CD4-positive, alpha-beta T cell (primary cell): ENCODE data around the gene CASZ1. TPM values are rescaled to one million over a fixed set of nuclear protein-coding genes. Genes with fewer than 3 reads are reported as not detected.

ENCODE experiments used
- ATAC-seq: fragments of 200-7000 bp; cut with Tn5 transposase; one replicate; pipeline ENCODE4 v1.10.0; 2022; ENCODE audit warnings: mild to moderate bottlenecking; ENCODE audit not compliant: poor library complexity
- CTCF ChIA-PET: fragments of 350-600 bp; sonication (Branson Sonifier 250); formaldehyde crosslinking; loops from one replicate; lab custom pipeline; 2021; ENCODE audit warnings: antibody characterized with exemption, inconsistent platforms; lab: Charles Lee
- POLR2A ChIA-PET: fragments of 350-600 bp; sonication (Branson Sonifier 250); formaldehyde crosslinking; loops from one replicate; lab custom pipeline; 2021; ENCODE audit warnings: antibody characterized with exemption, inconsistent platforms; lab: Charles Lee
- DNase-seq, 14 experiments: peaks; one replicate each; pipeline ENCODE4 v3.0.0-alpha.2; 2013 to 2020; ENCODE audit warnings: mixed read lengths in 2 of 14
- H3K27ac ChIP-seq, 2 donors: one replicate each; pipeline versions ENCODE4 v1.5.1 to v1.7.0; 2013; ENCODE audit warnings: low read length in 2 of 2, low read depth in 1 of 2, mild to moderate bottlenecking in 1 of 2
- H3K27me3 ChIP-seq, 2 experiments: 1 replicate in 1 of 2; 2 replicates in 1 of 2; pipeline versions ENCODE4 v1.6.1 to v1.7.0; 2013; ENCODE audit warnings: low read length in 2 of 2, control low read depth in 1 of 2, mild to moderate bottlenecking in 1 of 2, moderate library complexity in 1 of 2; ENCODE audit not compliant: insufficient read depth in 2 of 2, control insufficient read depth in 1 of 2
- H3K36me3 ChIP-seq: one replicate; pipeline ENCODE4 v1.6.1; 2013; ENCODE audit warnings: low read length, control low read depth; ENCODE audit not compliant: insufficient read depth
- H3K4me1 ChIP-seq: one replicate; pipeline ENCODE4 v1.6.1; 2013; ENCODE audit warnings: low read length, control low read depth; ENCODE audit not compliant: insufficient read depth
- H3K4me3 ChIP-seq: one replicate; pipeline ENCODE4 v1.5.1; 2013; ENCODE audit warnings: mild to moderate bottlenecking, low read length, moderate library complexity
- H3K9me3 ChIP-seq, 2 experiments: 1 replicate in 1 of 2; 2 replicates in 1 of 2; pipeline versions ENCODE4 v1.6.1 to v1.7.0; 2013; ENCODE audit warnings: low read length in 2 of 2, mild to moderate bottlenecking in 2 of 2, control low read depth in 1 of 2, moderate library complexity in 1 of 2; ENCODE audit not compliant: control insufficient read depth in 1 of 2, insufficient read depth in 1 of 2
- H3K27ac Mint-ChIP-seq: one replicate; pipeline ENCODE4 v1.8.0; 2020; ENCODE audit warnings: mixed read lengths
- H3K27me3 Mint-ChIP-seq: one replicate; pipeline ENCODE4 v1.8.0; 2021; ENCODE audit warnings: mixed read lengths
- H3K36me3 Mint-ChIP-seq: one replicate; pipeline ENCODE4 v1.8.0; 2021; ENCODE audit warnings: low read depth, mixed read lengths
- H3K4me1 Mint-ChIP-seq: one replicate; pipeline ENCODE4 v1.8.0; 2021; ENCODE audit warnings: low read depth, mixed read lengths
- H3K4me3 Mint-ChIP-seq: one replicate; pipeline ENCODE4 v1.8.0; 2020; ENCODE audit warnings: mild to moderate bottlenecking, mixed read lengths
- H3K9me3 Mint-ChIP-seq: one replicate; pipeline ENCODE4 v1.8.0; 2020; ENCODE audit warnings: mixed read lengths
- intact Hi-C, 2 experiments: fragments of 100-400 bp; cut with DNase I in 1 of 2; cut with micrococcal nuclease in 1 of 2; formaldehyde crosslinking; loops; one replicate each; pipeline versions ENCODE4 v1.15.1 to v1.9.0; 2023 to 2025; cut with DNase I, micrococcal nuclease
- total RNA-seq, 174 experiments: library from RNA in 2 of 174; stranded (reverse) in 2 of 174; gene quantifications; one replicate each; pipeline ENCODE4 v1.2.3 and lab custom pipeline; 2021 to 2026
- TF ChIP-seq, protein P1 (sequence below): fragments of 200-600 bp; IDR thresholded peaks from one replicate; pipeline ENCODE4 v1.8.0; 2022; ENCODE audit warnings: antibody characterized with exemption, mild to moderate bottlenecking

CASZ1 gene
- total RNA-seq, 2 experiments from 2014 or later: 21.8 to 22.8 TPM

DNA sequence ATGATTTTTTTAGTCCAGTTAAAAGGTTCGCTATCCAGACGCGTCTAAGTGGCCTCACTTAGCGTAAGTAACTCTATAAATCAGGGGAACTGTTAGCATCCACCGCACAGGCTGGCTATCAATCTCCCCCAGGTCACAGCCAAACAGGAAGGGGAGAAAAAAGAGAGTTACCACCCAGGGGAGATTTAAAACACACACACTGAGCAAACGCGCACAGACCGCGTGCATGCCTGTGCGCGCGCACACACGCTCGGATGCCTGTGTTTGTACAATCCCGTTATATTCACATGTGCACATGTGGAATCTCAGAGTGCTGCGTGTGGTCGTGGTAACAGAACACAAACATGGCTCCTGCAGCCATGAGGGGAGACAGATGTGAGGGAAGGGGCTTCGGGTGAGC, 125.4 kb downstream of the CASZ1 start:
- H3K9me3 ChIP-seq: no peaks in the 10 kb centered on the region
- H3K27ac Mint-ChIP-seq: no peak overlapping the region
- no peaks in the 10 kb centered on the region for H3K36me3 Mint-ChIP-seq
- no peaks in the 10 kb centered on the region for H3K27me3 ChIP-seq
- H3K4me3 ChIP-seq: no peak overlapping the region
- no peaks in the 10 kb centered on the region for H3K9me3 Mint-ChIP-seq
- no peaks in the 10 kb centered on the region for H3K27me3 Mint-ChIP-seq
- DNase-seq (no peak), ATAC-seq (no peak)
- H3K36me3 ChIP-seq: no peaks in the 10 kb centered on the region
- no peak overlapping the region for H3K4me3 Mint-ChIP-seq
- ChIA-PET POLR2A (no interaction called here), CTCF (no interaction called here)
- no peaks in the 10 kb centered on the region for H3K4me1 Mint-ChIP-seq
- TF ChIP-seq, protein P1, sequence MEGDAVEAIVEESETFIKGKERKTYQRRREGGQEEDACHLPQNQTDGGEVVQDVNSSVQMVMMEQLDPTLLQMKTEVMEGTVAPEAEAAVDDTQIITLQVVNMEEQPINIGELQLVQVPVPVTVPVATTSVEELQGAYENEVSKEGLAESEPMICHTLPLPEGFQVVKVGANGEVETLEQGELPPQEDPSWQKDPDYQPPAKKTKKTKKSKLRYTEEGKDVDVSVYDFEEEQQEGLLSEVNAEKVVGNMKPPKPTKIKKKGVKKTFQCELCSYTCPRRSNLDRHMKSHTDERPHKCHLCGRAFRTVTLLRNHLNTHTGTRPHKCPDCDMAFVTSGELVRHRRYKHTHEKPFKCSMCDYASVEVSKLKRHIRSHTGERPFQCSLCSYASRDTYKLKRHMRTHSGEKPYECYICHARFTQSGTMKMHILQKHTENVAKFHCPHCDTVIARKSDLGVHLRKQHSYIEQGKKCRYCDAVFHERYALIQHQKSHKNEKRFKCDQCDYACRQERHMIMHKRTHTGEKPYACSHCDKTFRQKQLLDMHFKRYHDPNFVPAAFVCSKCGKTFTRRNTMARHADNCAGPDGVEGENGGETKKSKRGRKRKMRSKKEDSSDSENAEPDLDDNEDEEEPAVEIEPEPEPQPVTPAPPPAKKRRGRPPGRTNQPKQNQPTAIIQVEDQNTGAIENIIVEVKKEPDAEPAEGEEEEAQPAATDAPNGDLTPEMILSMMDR: no peak
- intact Hi-C loops: no loop called here
- no peak overlapping the region for H3K27ac ChIP-seq
- no peaks in the 10 kb centered on the region for H3K4me1 ChIP-seq

GRCh38 chr1:10670190-10670589, 126.3 kb downstream of the CASZ1 start:
- H3K27me3 Mint-ChIP-seq: no peaks in the 10 kb centered on the region
- POLR2A ChIA-PET: no interaction called here
- H3K4me1 ChIP-seq: no peaks in the 10 kb centered on the region
- H3K4me3 Mint-ChIP-seq: no peak overlapping the region
- H3K36me3 ChIP-seq: peaks cover 1% of the 10 kb centered on the region
- H3K9me3 Mint-ChIP-seq: no peaks in the 10 kb centered on the region
- TF ChIP-seq, protein P1: no peak
- H3K9me3 ChIP-seq: no peaks in the 10 kb centered on the region
- H3K27me3 ChIP-seq: no peaks in the 10 kb centered on the region
- CTCF ChIA-PET: no interaction called here
- no peak overlapping the region for H3K27ac ChIP-seq
- ATAC-seq (no peak), DNase-seq (no peak)
- H3K27ac Mint-ChIP-seq: no peak overlapping the region
- H3K4me3 ChIP-seq: no peak overlapping the region
- H3K36me3 Mint-ChIP-seq: no peaks in the 10 kb centered on the region
- H3K4me1 Mint-ChIP-seq: no peaks in the 10 kb centered on the region
- intact Hi-C loops: no loop called here

GRCh38 chr1:10669570-10669969, 126.9 kb downstream of the CASZ1 start:
- TF ChIP-seq, protein P1: no peak
- intact Hi-C loops: no loop called here

More at GRCh38 chr1:10669570-10669969, 126.9 kb downstream of the CASZ1 start:
- H3K9me3 Mint-ChIP-seq: no peaks in the 10 kb centered on the region
- DNase-seq: no peak
- ChIA-PET POLR2A (no interaction called here), CTCF (no interaction called here)
- no peaks in the 10 kb centered on the region for H3K4me1 ChIP-seq
- no peaks in the 10 kb centered on the region for H3K4me1 Mint-ChIP-seq
- no peaks in the 10 kb centered on the region for H3K36me3 Mint-ChIP-seq
- H3K36me3 ChIP-seq: peaks cover 6% of the 10 kb centered on the region
- no peaks in the 10 kb centered on the region for H3K27me3 Mint-ChIP-seq
- H3K9me3 ChIP-seq: no peaks in the 10 kb centered on the region
- no peak overlapping the region for H3K4me3 ChIP-seq
- H3K27me3 ChIP-seq: no peaks in the 10 kb centered on the region
- H3K27ac Mint-ChIP-seq: no peak overlapping the region
- ATAC-seq: no peak
- no peak overlapping the region for H3K4me3 Mint-ChIP-seq
- H3K27ac ChIP-seq: no peak overlapping the region
